ENCODE results near the gene RPL39.
"Not testable (repeated sequence)": the region's sequence is repeated elsewhere in the genome, so short reads cannot be mapped to it uniquely, and the experiment has no call there.

Gene RPL39

GRCh38 chrX:119791437-119792231 is at the start of gene RPL39:
Gene RPL39 (minus strand): TSS chrX:119791630. CDS start chrX:119791576, 54 bp downstream.
- Mint-ChIP-seq H3K4me1 (peaks cover 27% of the 10 kb centered on the region), H3K27ac (peak within 1 kb of the TSS; percentile 94), H3K27me3 (no peaks in the 10 kb centered on the region), H3K9me3 (no peaks in the 10 kb centered on the region), H3K4me3 (peak within 1 kb of the TSS; percentile 91), H3K36me3 (ENCODE audit: low read depth) (peaks cover 47% of the 10 kb centered on the region)
- DNase-seq = peak; percentile 77
- peak; percentile 91 for ATAC-seq

- no peak for ATAC-seq
- Mint-ChIP-seq H3K36me3 (ENCODE audit: low read depth) (peaks cover 37% of the 10 kb centered on the region), H3K27ac (no peak overlapping the region), H3K27me3 (no peaks in the 10 kb centered on the region), H3K9me3 (no peaks in the 10 kb centered on the region), H3K4me1 (no peaks in the 10 kb centered on the region), H3K4me3 (no peak overlapping the region)
- DNase-seq = no peak
Observed at GRCh38 chrX:119833905-119834304, 42.5 kb upstream of the RPL39 start.

GRCh38 chrX:119828446-119828845 is 37.0 kb upstream of the RPL39 start:
- ATAC-seq (no peak), DNase-seq (no peak)
- Mint-ChIP-seq H3K36me3 (ENCODE audit: low read depth) (peaks cover 19% of the 10 kb centered on the region), H3K27me3 (no peaks in the 10 kb centered on the region), H3K4me1 (peaks cover 7% of the 10 kb centered on the region), H3K27ac (no peak overlapping the region), H3K4me3 (no peak overlapping the region), H3K9me3 (no peaks in the 10 kb centered on the region)

GRCh38 chrX:119826399-119826959 is 35.0 kb upstream of the RPL39 start:
- H3K36me3 Mint-ChIP-seq (ENCODE audit: low read depth) = peaks cover 16% of the 10 kb centered on the region
- H3K27ac Mint-ChIP-seq = no peak overlapping the region
- H3K27me3 Mint-ChIP-seq = no peaks in the 10 kb centered on the region
- no peak overlapping the region for H3K4me3 Mint-ChIP-seq
- no peaks in the 10 kb centered on the region for H3K9me3 Mint-ChIP-seq
- DNase-seq = no peak
- no peak for ATAC-seq
- H3K4me1 Mint-ChIP-seq = peaks cover 15% of the 10 kb centered on the region

- H3K27ac Mint-ChIP-seq = not testable (repeated sequence)
Observed at GRCh38 chrX:119824221-119824620, 32.8 kb upstream of the RPL39 start.

GRCh38 chrX:119821703-119822102 is 30.3 kb upstream of the RPL39 start:
- DNase-seq; ATAC-seq; H3K4me3 Mint-ChIP-seq; H3K9me3 Mint-ChIP-seq; H3K27me3 Mint-ChIP-seq; H3K36me3 Mint-ChIP-seq (ENCODE audit: low read depth): not testable (repeated sequence)
- Mint-ChIP-seq H3K4me1 (peaks cover 30% of the 10 kb centered on the region), H3K27ac (peak overlapping the region; percentile 19)

More at GRCh38 chrX:119824221-119824620, 32.8 kb upstream of the RPL39 start:
- H3K4me1 Mint-ChIP-seq = peaks cover 21% of the 10 kb centered on the region
- ATAC-seq; H3K4me3 Mint-ChIP-seq; DNase-seq; H3K36me3 Mint-ChIP-seq (ENCODE audit: low read depth); H3K9me3 Mint-ChIP-seq; H3K27me3 Mint-ChIP-seq: not testable (repeated sequence)

- ATAC-seq = no peak
- peaks cover 26% of the 10 kb centered on the region for H3K4me1 Mint-ChIP-seq
- no peak overlapping the region for H3K27ac Mint-ChIP-seq
- H3K27me3 Mint-ChIP-seq = no peaks in the 10 kb centered on the region
- no peaks in the 10 kb centered on the region for H3K9me3 Mint-ChIP-seq
- no peaks in the 10 kb centered on the region for H3K36me3 Mint-ChIP-seq (ENCODE audit: low read depth)
- DNase-seq = no peak
- H3K4me3 Mint-ChIP-seq = no peak overlapping the region
Observed at GRCh38 chrX:119817130-119817690, 25.8 kb upstream of the RPL39 start.

GRCh38 chrX:119816300-119816699 is 24.9 kb upstream of the RPL39 start:
- DNase-seq = no peak
- no peaks in the 10 kb centered on the region for H3K27me3 Mint-ChIP-seq
- H3K4me1 Mint-ChIP-seq = peaks cover 19% of the 10 kb centered on the region
- H3K9me3 Mint-ChIP-seq = no peaks in the 10 kb centered on the region
- H3K4me3 Mint-ChIP-seq = no peak overlapping the region
- no peaks in the 10 kb centered on the region for H3K36me3 Mint-ChIP-seq (ENCODE audit: low read depth)
- H3K27ac Mint-ChIP-seq = no peak overlapping the region
- no peak for ATAC-seq

GRCh38 chrX:119809185-119809666 is 17.8 kb upstream of the RPL39 start:
- no peak for DNase-seq
- Mint-ChIP-seq H3K27ac (no peak overlapping the region), H3K36me3 (ENCODE audit: low read depth) (peaks cover 3% of the 10 kb centered on the region), H3K27me3 (no peaks in the 10 kb centered on the region), H3K4me3 (no peak overlapping the region), H3K4me1 (peaks cover 7% of the 10 kb centered on the region), H3K9me3 (no peaks in the 10 kb centered on the region)
- ATAC-seq = peak; percentile 7

- not testable (repeated sequence) for H3K27me3 Mint-ChIP-seq, ATAC-seq, H3K9me3 Mint-ChIP-seq
Observed at GRCh38 chrX:119808461-119808860, 17.0 kb upstream of the RPL39 start.

GRCh38 chrX:119802546-119802945 is 11.1 kb upstream of the RPL39 start:
- H3K27ac Mint-ChIP-seq = no peak overlapping the region
- ATAC-seq (no peak), DNase-seq (no peak)
- H3K4me3 Mint-ChIP-seq = no peak overlapping the region
- H3K36me3 Mint-ChIP-seq (ENCODE audit: low read depth) = peaks cover 3% of the 10 kb centered on the region
- no peaks in the 10 kb centered on the region for H3K4me1 Mint-ChIP-seq
- H3K9me3 Mint-ChIP-seq = no peaks in the 10 kb centered on the region
- no peaks in the 10 kb centered on the region for H3K27me3 Mint-ChIP-seq

More at GRCh38 chrX:119808461-119808860, 17.0 kb upstream of the RPL39 start:
- not testable (repeated sequence) for H3K4me1 Mint-ChIP-seq; H3K27ac Mint-ChIP-seq; H3K36me3 Mint-ChIP-seq (ENCODE audit: low read depth); DNase-seq; H3K4me3 Mint-ChIP-seq

GRCh38 chrX:119801253-119802221 is 10.1 kb upstream of the RPL39 start:
- ATAC-seq = no peak
- Mint-ChIP-seq H3K4me3 (no peak overlapping the region), H3K27me3 (no peaks in the 10 kb centered on the region), H3K27ac (no peak overlapping the region), H3K36me3 (ENCODE audit: low read depth) (peaks cover 3% of the 10 kb centered on the region), H3K4me1 (no peaks in the 10 kb centered on the region), H3K9me3 (no peaks in the 10 kb centered on the region)
- no peak for DNase-seq

GRCh38 chrX:119790977-119791436 is 423 bp downstream of the RPL39 start:
- peaks cover 52% of the 10 kb centered on the region for H3K36me3 Mint-ChIP-seq (ENCODE audit: low read depth)

More at GRCh38 chrX:119790977-119791436, 423 bp downstream of the RPL39 start:
- DNase-seq (peak; percentile 29), ATAC-seq (peak; percentile 2)
- no peaks in the 10 kb centered on the region for H3K9me3 Mint-ChIP-seq
- peak overlapping the region; percentile 94 for H3K27ac Mint-ChIP-seq
- H3K27me3 Mint-ChIP-seq = no peaks in the 10 kb centered on the region
- peaks cover 31% of the 10 kb centered on the region for H3K4me1 Mint-ChIP-seq
- H3K4me3 Mint-ChIP-seq = peak overlapping the region; percentile 91

Data from activated naive CD8-positive, alpha-beta T cell treated with anti-CD3 and anti-CD28 coated beads, Interleukin-2, amount 50 U/mL, for 24 hours (primary cell).